Daoy (cell line): ENCODE results near the gene MROH7. TPM values are rescaled to one million over a fixed set of nuclear protein-coding genes. Genes with fewer than 3 reads are reported as not detected.
"Not testable (repeated sequence)": the region's sequence is repeated elsewhere in the genome, so short reads cannot be mapped to it uniquely, and the experiment has no call there.

Experiments used
- DNase-seq: peaks from one replicate; pipeline ENCODE4 v3.0.0-alpha.2; 2015; ENCODE audit warnings: low read depth
- total RNA-seq: library from RNA; depleted of rRNA; stranded (reverse); fragments of >200 nt; shearing (Covaris generic); gene quantifications from 2 replicates; pipeline ENCODE4 v1.2.3, GENCODE V29; 2014

MROH7 gene
- total RNA-seq, 1 experiment from 2014 or later, result not detected

DNA sequence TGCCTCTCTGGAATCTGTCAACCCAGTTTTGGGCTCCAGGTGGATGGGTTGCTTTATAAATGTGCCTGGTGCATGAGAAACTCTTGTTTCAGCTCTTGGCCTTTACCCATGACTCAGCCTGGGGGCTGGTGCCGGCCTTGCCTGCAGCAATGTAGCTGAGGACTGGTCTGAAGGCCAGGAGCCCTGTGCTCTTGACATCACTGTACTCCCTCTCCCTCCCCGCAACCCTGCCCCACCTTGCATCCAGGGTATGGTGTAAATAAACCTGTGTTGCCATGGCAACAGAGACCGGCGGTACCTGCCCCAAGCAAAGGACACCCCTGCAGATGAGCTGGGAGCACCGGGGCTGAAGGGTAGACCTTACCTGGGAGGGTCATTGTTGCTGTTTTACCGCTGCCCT, 31.5 kb upstream of the MROH7 start:
- no peak for DNase-seq

DNA sequence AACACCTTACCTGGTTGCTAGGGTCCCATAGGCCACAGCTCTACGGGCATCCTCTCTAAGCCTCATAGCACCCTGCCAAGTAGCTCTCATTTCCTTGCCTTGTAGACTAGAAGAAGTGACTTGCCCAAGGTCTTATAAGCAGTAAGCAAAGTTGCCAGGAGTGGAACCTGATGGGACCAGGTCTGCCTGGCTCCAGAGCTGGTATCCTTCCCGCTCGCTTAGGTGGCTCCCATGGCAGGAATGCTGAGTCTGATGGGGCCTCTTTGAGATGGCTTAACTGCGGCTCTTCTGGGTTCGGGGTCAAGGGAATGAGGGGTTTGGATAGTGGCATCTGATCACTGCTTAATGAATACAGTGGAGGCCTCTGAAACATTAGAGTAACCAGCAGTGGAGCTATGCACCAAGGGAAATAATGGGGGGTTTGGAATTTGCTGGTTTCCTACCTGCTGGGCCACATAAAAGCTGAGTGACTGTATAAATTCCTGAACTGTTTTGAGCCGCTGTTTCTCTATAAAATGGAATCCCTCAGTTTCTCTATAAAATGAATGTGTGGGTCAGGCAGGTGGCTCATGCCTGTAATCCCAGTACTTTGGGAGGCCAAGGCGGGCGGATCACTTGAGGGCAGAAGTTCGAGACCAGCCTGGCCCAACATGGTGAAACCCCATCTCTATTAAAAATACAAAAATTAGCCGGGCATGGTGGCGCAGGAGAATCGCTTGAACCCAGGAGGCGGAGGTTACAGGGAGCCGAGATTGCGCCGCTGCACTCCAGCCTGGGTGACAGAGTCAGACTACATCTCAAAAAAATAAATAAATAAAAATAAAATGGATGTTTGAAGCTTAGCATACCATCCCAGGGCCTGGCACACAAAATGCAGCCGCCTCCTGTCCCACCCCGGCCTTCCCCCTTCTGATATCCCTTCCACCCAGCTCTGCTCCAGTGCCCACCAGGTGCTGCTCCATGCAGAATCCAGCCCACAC, 30.7 kb upstream of the MROH7 start:
- DNase-seq, result no peak

DNA sequence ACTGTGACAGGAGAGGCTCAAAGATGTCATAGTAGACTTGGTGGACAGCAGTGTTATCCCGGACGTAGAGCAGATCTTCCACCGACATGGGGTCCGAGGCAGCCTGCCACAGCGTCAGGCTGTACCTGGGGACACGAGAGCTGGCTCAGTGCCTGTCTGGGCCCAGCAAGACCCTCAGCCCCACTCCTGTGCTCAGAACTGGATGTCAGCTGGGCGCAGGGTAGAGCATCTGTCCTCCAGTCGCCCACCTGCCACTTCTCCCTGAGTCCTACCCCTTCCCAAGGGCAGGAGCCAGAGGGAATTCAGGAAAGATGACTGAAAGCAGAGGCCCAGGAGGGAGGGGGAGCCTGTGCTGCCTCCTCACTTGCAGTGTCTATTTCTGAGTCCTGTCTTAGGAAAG, 30.0 kb upstream of the MROH7 start:
- DNase-seq, result no peak

DNA sequence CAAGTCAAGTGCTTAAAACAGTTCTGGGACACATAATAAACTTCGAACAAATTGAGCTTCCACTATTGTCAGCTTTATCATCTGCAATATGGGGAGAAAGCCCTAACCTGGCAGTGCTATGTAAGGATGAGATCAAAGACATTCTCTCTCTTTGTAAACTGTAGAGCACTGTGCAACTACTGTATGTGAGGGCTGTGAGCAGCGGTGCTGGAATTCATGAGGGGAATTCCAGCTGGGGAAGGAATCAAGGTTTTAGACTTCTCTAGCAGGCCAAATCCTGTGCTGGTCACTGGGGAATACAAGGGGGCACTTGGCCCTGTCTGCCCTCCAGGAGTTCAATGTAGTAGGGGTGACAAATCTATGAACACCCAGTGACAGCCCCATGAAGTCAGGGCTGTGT, 27.6 kb upstream of the MROH7 start:
- DNase-seq, result no peak

DNA sequence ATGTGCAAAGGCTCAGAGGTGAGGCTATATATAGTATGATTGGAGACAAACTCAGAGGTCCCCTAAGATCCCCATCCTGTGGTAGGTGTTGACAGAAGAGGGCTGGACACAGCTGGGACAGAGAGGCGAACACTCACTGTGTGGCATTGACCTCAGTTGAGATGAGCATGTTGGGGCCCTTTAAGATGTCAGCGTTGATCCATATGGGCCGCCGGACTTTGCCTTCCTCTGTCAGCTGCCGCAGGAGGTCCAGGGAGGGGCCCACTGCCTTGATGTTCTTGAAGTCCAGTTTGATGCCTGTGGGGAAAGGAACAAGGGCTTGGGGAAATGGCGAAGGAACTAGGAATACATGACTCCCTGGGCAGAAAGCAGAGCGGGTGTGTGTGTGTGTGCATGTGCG, 27.0 kb upstream of the MROH7 start:
- no peak for DNase-seq

DNA sequence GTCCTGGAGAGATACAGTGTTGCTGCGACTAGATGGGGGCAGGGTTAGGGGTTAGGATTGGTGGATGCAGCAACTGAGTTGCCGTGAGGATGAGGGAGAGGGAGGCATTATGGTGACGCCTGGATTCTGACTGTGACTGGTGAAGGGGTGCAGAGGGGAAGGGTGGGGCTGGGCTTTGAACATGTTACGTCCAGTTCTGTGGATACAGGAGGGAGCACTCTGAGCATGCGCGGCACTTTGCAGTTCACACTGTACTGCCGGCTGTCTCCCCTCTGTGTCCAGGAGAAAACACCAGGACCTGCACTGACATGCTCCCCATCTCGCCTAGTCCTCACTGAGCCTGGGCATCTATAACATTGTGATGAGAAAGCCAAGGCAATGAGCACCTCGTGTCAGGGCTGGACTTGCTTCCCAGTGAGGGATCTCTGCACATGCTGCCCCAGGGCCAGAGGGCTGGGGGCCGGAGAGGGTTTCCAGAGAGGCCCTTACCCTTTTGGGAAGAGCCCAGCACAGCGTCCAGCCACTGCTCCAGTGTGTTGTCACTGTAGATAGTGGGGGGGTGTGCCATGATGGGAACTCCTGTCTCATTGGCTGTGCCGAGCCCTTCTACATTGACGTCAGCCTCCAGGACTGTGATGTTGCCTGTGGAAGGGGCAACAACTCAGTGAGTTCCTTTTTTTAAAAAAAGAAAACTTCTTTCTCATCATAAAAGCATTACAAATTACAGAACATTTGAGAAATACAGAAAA, 25.9 kb upstream of the MROH7 start:
- DNase-seq, result no peak

DNA sequence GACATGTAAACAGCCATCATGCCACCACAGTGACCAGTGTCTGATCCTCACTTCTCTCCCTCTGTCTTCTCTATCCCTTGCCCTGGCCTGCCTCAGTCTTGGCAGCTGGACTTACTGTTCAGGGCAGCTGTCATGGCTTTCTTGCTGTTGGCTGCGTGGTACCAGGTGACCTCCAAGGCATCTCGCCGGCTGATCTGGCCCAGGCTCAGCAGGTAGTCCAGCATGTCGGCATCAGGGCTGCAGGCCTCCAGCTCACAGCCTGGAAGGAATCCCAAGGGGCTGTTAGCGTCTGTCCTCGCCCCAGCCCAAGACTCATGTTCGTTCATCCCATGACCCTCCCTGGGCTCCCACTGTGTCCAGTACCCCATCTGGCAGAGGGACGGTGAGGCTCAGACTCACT, 21.8 kb upstream of the MROH7 start:
- no peak for DNase-seq

DNA sequence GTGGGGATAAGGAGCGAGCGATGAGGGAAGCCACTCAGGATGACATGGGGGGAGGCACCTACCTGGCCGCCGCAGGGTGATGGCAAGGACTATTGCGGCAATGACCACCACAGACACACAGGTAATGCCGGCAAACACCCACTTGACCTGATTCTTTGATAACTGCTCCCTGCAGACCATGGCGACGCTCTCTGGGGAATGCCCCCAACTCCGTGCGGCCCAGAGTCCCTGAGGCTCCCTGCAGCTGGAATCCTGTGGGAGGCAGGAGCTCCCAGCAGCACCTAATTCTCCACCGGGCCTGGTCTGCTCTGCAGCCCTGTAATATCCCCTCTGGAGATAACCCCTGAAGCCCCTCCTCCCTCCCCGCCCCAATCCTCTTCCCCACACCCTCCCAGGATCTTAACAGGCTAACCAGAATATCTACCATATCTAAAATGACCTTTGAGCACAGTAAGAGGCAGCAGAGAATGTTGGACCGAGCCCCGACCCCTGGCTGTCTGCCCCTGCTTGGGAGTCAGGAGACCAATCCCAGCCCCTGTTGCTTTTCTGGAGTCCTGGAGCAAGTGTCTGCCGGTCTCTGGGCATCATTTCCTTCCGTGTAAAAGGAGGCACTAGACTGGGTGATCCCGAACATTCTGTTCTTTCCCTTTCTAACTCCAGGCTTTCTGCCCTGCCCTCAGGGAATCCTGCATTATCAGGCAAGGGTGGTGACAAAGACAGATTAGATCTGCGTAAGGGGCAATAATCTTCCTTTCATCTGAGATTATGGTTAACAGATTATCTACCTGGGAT, 18.2 kb upstream of the MROH7 start, which contains the start of gene FAM151A:
Gene FAM151A (minus strand): TSS at position 310 of the 792 bp plus-strand sequence. CDS start 130 bp downstream, at position 180.
- no peak for DNase-seq

DNA sequence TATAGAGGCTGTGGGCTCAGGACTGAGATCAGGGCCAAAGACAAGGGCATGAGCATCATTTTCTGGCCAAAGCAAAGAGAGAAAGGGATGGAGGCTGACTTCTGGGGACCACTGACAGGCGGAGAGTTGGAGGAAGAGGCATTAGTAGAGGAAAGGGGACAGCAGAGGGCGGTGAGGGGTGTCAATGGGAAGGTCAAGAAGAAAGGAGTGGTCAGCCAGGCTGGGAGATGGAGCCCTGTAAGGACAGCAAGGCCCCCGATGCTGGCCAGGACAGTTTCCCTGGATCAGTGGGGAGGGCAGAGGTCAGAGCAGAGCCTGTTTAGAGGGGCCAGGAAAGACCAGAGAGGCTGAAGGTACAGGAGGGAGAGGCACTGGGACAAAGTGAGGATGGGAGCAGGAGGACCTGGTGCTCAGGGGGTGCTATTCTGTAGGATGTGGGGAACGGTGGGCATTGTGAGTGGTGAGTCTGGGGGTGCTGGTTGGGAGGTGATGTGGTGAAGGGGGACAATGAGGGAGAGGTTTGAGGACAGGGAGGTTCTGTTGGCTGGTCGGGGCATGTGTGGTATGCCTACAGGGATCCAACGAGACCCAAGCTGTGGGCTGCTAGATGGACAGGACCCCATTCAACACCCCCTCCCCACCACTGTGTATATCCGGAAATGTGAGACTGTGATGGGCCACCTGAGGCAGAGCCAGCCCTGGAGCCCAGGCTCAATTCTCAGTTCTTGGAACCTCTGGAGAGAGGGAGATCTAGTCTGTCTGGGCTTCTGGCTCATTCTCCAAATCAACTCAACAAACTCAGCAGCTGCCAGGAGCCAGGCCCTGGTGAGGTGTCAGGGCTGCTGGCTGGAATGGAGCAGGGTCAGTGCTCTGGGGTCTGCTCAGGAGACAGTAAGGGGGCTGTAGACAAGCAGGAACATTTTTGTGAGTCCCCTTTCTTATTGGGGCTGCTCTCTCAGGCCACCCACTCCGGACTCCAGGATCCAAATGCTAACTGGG, 16.8 kb upstream of the MROH7 start:
- no peak for DNase-seq

DNA sequence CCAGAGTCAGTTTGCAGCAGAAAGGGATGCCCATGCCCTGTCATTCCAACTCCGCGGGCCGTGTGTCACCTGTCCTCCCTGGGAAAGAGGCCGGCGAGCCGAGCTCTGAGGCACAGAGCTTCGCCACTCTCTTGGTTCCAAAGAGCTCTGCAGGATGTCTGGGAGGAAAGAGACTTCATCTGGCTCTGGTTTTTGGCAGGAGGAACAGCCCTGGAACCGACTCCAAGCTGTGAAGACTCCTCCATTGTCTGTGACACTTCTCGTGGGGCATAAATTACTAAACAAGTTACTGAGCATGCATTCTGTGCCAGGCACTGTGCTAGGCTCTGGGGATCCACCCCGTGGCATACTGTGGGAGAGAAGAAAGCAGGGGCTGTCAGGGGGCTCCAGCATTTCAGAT, 14.4 kb upstream of the MROH7 start:
- DNase-seq, result no peak

DNA sequence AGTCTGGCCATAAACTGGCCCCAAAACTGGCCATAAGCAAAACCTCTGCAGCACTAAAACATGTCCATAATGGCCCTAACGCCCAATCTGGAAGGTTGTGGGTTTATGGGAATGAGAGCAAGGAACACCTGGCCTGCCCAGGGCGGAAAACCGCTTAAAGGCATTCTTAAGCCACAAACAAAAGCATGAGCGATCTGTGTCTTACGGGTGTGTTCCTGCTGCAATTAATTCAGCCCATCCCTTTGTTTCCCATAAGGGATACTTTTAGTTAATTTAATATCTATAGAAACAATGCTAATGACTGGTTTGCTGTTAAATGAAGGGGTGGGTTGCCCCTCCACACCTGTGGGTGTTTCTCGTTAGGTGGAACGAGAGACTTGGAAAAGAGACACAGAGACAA, 5.8 kb upstream of the MROH7 start:
- DNase-seq, result not testable (repeated sequence)

DNA sequence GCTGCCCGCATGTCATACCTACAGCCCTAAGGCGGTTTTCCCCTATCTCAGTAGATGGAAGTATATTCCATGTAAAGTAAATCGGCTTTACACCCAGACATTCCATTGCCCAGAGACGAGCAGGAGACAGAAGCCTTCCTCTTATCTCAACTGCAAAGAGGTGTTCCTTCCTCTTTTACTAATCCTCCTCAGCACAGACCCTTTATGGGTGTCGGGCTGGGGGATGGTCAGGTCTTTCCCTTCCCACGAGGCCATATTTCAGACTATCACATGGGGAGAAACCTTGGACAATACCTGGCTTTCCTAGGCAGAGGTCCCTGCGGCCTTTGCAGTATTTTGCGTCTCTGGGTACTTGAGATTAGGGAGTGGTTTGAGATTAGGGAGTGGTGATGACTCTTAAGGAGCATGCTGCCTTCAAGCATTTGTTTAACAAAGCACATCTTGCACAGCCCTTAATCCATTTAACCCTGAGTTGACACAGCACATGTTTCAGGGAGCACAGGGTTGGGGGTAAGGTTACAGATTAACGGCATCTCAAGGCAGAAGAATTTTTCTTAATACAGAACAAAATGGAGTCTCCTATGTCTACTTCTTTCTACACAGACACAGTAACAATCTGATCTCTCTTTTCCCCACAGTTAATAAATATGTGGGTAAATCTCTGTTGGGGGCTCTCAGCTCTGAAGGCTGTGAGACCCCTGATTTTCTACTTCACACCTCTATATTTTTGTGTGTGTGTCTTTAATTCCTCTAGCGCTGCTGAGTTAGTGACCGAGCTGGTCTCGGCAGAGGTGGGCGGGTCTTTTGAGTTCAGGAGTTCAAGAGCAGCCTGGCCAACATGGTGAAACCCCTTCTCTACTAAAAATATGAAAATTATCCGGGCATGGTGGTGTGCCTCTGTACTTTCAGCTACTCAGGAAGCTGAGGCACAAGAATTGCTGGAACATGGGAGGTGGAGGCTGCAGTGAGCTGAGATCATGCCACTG, 4.8 kb upstream of the MROH7 start:
- not testable (repeated sequence) for DNase-seq

DNA sequence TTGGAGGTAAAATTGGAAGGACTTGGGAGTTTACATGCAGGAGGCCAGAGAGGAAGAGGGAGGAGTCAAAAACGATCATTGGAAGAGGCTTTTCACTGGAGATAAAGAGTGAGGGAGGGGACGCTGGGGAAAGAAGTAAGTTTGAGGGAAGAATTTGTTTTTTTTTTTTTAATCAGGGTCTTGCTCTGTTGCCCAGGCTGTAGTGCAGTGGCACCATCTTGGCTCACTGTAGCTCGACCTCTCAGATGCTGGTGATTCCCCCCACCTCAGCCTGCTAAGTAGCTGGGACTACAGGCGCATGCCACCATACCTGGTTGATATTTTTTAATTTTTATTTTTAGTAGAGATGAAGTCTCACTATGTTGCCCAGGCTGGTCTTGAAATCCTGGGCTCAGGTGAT, 1.2 kb upstream of the MROH7 start:
- DNase-seq, result no peak

DNA sequence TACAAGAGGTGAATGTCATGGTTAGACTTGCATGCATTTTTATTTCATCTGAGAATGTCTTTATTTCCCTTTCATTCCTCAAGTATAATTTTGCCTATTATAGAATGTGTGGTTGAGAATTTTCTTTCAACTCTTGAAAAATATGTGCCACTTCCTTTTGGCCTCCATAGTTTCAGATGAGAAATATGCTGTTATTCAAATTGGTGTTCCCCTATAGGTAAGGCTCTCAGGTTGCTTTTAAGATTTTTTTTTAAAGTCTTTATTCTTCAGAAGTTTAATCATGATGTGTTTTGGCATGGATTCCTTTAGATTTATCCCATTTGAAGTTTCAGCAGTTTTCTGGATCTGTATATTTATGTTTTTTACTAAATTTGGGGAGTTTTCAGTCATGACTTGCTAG, 2.1 kb downstream of the MROH7 start:
- no peak for DNase-seq

DNA sequence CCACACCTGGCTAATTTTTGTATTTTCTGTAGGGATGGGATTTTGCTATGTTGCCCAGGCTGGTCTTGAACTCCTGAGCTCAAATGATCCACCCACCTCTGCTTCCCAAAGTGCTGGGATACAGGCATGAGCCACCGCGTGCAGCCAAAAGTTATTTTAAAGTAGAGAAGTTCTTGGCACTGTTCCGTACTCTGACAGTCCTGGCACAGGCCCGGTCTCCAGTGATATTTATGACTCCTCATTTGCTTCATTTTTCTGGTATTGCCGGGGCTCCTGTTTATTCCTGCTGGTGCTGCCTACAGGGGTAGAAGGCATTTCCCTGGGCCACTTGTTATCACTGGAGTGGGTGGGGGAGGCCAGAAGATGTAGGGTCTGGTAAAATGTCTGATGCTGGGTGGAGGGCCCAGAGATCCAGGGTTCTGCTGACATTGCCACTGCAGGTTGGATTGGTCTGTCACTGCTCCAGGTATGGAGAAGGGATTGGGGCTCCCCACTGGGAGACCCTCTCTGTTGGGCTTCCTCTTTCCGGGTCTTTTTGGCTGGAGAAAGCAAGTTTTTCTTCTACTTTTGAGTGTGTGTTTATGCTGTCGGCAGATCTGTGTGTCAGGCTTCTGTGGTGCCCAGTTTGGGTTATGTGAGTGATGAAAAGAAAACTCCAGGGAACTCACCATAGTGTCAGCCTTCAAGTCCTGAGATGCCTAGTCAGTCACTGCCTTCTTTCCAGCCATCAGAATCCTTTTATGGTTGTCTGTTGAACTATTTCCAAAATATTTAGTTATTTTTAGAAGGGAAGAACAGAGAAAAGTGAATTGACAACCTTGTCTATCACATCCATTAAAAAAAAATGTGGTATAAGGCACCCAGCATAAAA, 4.5 kb downstream of the MROH7 start:
- no peak for DNase-seq

DNA sequence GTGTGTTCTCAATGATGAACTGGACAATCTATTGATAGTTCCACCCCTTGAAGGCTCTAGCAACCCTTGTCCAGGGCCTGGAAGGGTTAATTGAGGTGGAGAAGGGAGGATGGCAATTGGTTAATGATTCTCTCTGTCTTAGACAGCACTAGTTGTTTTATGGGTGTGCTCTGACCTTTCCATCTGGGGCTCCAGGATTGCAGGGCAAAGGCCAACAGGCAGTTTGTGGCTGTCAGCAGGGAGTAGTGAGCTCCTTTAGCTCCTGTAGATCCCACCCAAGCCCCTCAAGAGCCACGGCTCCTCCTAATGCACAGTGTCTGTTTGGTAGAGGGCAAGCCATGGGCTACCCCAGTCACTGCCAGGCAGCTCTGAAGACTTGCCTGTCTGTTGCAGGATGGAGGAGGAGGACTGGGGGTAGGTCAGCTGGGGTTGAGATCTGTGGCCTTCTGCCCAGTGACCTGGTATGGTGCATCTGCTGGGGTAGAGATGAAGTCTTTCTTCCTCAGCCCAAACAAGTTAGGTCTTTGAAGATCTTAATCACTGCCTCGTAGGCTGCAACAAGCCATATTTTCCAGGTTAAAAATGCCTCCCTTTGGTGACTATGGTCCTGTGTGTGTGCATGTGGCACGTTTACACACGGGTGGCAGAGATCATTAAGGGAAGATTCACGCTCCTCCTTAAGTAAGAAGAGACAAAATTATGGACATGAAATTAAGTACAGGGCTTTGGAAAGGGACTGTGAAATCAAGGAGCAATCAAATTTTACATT, 7.7 kb downstream of the MROH7 start:
- DNase-seq, result no peak

DNA sequence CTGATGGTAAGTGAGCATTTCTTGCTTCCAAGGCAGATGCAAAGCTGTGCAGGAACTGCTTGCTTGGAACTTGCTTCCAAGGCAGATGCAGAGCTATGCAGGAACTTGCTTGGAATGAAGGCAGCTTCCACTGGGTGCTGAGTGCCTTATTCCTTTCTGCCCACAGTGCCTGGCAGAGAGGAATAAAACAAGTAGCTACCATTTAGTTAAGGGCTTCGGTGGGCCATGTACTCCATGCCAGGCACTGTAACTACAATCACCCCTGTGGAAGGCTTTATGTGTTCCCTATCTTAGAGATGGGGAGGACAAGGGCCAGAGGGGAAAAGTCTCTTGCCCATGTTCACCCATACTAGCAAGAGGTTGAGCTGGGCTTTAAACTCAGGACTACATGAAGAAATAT, 8.3 kb downstream of the MROH7 start:
- DNase-seq, result no peak

DNA sequence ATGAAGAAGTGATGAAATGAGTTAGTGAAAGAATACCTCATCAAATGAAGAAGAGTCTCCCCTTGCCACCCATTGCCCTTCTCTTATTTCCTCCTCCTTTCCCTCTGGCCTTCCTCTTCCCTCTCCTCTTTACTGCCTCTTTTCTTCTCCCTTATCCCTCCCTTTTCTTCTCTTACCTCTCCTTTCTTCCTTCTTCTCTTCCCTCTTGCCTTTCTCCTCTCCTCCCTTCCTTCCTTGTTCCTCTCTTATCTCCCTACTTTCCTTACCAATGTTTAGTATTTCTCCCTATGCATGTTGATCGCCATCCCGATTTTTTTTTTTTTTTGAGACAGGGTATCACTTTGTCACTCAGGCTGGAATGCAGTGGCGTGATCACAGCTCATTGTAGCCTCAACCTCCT, 8.8 kb downstream of the MROH7 start:
- DNase-seq, result no peak
